Effector CD8-positive, alpha-beta T cell (primary cell): ENCODE measurements around the gene TFPT.

Experiments used
- DNase-seq: peaks from one replicate; lab custom pipeline; 2025; lab: John Stamatoyannopoulos, UW

The TFPT gene

GRCh38 chr19:54081032-54081431 lies 34.4 kb downstream of the TFPT start, which contains the start of gene TARM1:
TARM1 (minus strand) TSS chr19:54081365; CDS start chr19:54081340, 25 bp downstream.
- no peak for DNase-seq

GRCh38 chr19:54077334-54077733 lies 38.1 kb downstream of the TFPT start:
- DNase-seq: no peak

GRCh38 chr19:54074851-54075250 lies 40.6 kb downstream of the TFPT start:
- DNase-seq: no peak

GRCh38 chr19:54073829-54074228 lies 41.6 kb downstream of the TFPT start:
- DNase-seq: no peak

GRCh38 chr19:54069470-54069869 lies 46.0 kb downstream of the TFPT start:
- no peak for DNase-seq

GRCh38 chr19:54063350-54064116 lies 51.9 kb downstream of the TFPT start, which contains the start of gene VSTM1:
VSTM1 (minus strand) TSS chr19:54063897; CDS start chr19:54063777, 120 bp downstream.
- DNase-seq: no peak

GRCh38 chr19:54062643-54063042 lies 52.8 kb downstream of the TFPT start:
- no peak for DNase-seq
